Peyer's patch (tissue), 4 donors: ENCODE measurements around the gene LAMA5. TPM values are rescaled to one million over a fixed set of nuclear protein-coding genes. Genes with fewer than 3 reads are reported as not detected.

ENCODE experiments used
- DNase-seq, 3 donors: peaks; one replicate each; pipeline ENCODE4 v3.0.0-alpha.2; 2017 to 2019
- H3K27ac ChIP-seq, 4 donors: fragments of 200-600 bp; sonication (generic); one replicate each; pipeline ENCODE4 v1.5.1; 2016 to 2019
- H3K27me3 ChIP-seq, 2 donors: fragments of 200-600 bp; sonication (generic); one replicate each; pipeline ENCODE4 v1.5.1; 2019
- H3K36me3 ChIP-seq, 3 donors: fragments of 200-600 bp; sonication (generic); one replicate each; pipeline ENCODE4 v1.5.1; 2016 to 2019
- H3K4me1 ChIP-seq, 4 donors: fragments of 200-600 bp; sonication (generic); one replicate each; pipeline ENCODE4 v1.5.1; 2016 to 2019
- H3K4me3 ChIP-seq, 4 donors: fragments of 200-600 bp; sonication (generic); 1 replicate in 3 of 4; 2 replicates in 1 of 4; pipeline ENCODE4 v1.5.1; 2016 to 2019; ENCODE audit warnings: mild to moderate bottlenecking in 1 of 4
- H3K9me3 ChIP-seq, 4 donors: fragments of 200-600 bp; sonication (generic); one replicate each; pipeline ENCODE4 v1.5.1; 2016 to 2019; ENCODE audit warnings: mild to moderate bottlenecking in 1 of 4
- POLR2A ChIP-seq, 2 donors: fragments of 450-650 bp; IDR thresholded peaks; one replicate each; pipeline ENCODE4 v1.5.1; 2017; ENCODE audit warnings: antibody characterized with exemption in 2 of 2, mild to moderate bottlenecking in 2 of 2, moderate library complexity in 2 of 2
- total RNA-seq, 4 donors: library from RNA; depleted of rRNA; stranded (reverse); fragments of >200 nt; gene quantifications; one replicate each; pipeline ENCODE4 v1.1.0, GENCODE V29; 2016
- TF ChIP-seq, protein P1 (sequence below), 6 experiments: fragments of 450-650 bp in 4 of 6; fragments of 200-600 bp in 2 of 6; sonication (generic) in 1 of 6; IDR thresholded peaks; one replicate each; pipeline ENCODE4 v1.5.1; 2017 to 2019; ENCODE audit warnings: antibody characterized with exemption in 6 of 6, mild to moderate bottlenecking in 3 of 6, moderate library complexity in 1 of 6

The LAMA5 gene
- total RNA-seq, 4 donors from 2014 or later = 31.2 to 328 (median 87.3) TPM

DNA sequence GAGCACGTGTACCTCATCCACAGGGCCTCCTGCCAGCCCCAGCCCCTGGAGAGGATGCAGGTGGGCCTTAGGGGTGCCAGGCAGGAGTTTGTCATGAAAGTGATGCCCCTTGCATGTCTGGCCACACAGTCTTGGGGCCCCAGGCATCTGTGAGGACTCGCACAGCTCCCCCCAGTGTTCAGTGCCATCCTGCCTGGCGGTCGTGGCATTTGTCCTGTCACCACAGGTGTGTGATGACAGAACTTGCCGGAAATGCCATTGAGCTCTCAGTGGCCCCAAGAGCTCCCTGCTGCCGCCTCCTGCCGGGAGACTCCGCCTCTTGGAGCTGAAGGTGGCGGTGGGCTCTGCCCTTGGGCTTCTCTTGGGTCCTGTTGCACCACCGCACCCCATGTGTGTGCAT lies 94.9 kb downstream of the LAMA5 start:
- TF ChIP-seq, protein P1, sequence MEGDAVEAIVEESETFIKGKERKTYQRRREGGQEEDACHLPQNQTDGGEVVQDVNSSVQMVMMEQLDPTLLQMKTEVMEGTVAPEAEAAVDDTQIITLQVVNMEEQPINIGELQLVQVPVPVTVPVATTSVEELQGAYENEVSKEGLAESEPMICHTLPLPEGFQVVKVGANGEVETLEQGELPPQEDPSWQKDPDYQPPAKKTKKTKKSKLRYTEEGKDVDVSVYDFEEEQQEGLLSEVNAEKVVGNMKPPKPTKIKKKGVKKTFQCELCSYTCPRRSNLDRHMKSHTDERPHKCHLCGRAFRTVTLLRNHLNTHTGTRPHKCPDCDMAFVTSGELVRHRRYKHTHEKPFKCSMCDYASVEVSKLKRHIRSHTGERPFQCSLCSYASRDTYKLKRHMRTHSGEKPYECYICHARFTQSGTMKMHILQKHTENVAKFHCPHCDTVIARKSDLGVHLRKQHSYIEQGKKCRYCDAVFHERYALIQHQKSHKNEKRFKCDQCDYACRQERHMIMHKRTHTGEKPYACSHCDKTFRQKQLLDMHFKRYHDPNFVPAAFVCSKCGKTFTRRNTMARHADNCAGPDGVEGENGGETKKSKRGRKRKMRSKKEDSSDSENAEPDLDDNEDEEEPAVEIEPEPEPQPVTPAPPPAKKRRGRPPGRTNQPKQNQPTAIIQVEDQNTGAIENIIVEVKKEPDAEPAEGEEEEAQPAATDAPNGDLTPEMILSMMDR (IDR thresholded peaks at IDR 0.05) = no peak
- TF ChIP-seq POLR2A (IDR thresholded peaks at IDR 0.05) = no peak
- Histone ChIP-seq H3K27ac (no peak overlapping the region), H3K4me3 (no peak overlapping the region), H3K9me3 (no peaks in the 10 kb centered on the region), H3K4me1 (no peaks in the 10 kb centered on the region), H3K36me3 (peaks cover 0 to 73% (median 0%) of the 10 kb centered on the region in 3 donors), H3K27me3 (no peaks in the 10 kb centered on the region)
- no peak for DNase-seq

DNA sequence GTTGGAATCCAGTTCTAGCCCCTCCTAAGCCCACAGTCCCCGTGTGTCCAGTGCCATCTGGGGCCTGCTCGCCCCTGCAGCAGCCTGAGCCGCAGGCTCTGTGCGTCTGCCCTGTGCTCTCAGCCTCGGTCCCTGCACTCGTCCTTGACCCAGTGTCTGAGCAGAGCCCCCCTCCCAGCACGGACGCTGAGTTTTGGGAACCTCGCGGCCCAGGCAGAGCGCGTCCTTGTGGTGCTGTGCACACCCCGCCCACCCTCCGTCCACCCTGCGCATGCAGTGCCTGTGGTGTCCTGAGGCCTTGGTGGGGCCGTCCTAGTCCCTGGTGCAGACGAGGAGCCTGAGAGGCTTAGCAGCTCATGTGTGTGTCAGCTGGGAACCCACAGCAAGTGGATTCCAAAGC lies 97.2 kb downstream of the LAMA5 start:
- TF ChIP-seq, protein P1 (IDR thresholded peaks at IDR 0.05) = no peak
- TF ChIP-seq POLR2A (IDR thresholded peaks at IDR 0.05) = no peak
- Histone ChIP-seq H3K4me3 (no peak overlapping the region), H3K36me3 (peaks cover 0 to 73% (median 0%) of the 10 kb centered on the region in 3 donors), H3K27me3 (no peaks in the 10 kb centered on the region), H3K4me1 (no peaks in the 10 kb centered on the region), H3K27ac (no peak overlapping the region), H3K9me3 (no peaks in the 10 kb centered on the region)
- DNase-seq = no peak

DNA sequence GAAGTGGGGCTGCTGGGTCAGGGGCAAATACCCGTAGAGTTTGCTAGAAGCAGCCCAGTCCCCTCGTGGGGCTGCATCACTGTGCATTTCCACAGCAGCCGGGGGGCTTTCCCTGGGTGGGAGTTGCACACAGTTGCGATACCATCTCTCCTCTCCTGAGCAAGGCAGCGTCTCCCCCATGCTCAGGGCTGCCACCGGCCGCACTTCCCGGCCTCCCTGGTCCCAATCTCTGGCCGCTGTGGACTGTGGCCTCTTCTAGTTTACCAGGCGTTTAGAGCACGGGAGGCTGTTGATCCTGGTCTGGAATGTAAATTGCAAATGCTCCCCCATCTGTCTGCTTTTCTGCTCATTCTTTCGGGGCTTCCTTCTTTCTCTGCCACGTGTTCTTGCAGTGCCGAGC lies 97.7 kb downstream of the LAMA5 start:
- no peak for TF ChIP-seq POLR2A (IDR thresholded peaks at IDR 0.05)
- TF ChIP-seq, protein P1 (IDR thresholded peaks at IDR 0.05) = no peak
- H3K27me3 ChIP-seq = no peaks in the 10 kb centered on the region
- no peak for DNase-seq
- H3K27ac ChIP-seq = no peak overlapping the region
- no peaks in the 10 kb centered on the region for H3K9me3 ChIP-seq
- no peak overlapping the region for H3K4me3 ChIP-seq
- H3K4me1 ChIP-seq = no peaks in the 10 kb centered on the region
- peaks cover 0 to 74% (median 0%) of the 10 kb centered on the region in 3 donors for H3K36me3 ChIP-seq

DNA sequence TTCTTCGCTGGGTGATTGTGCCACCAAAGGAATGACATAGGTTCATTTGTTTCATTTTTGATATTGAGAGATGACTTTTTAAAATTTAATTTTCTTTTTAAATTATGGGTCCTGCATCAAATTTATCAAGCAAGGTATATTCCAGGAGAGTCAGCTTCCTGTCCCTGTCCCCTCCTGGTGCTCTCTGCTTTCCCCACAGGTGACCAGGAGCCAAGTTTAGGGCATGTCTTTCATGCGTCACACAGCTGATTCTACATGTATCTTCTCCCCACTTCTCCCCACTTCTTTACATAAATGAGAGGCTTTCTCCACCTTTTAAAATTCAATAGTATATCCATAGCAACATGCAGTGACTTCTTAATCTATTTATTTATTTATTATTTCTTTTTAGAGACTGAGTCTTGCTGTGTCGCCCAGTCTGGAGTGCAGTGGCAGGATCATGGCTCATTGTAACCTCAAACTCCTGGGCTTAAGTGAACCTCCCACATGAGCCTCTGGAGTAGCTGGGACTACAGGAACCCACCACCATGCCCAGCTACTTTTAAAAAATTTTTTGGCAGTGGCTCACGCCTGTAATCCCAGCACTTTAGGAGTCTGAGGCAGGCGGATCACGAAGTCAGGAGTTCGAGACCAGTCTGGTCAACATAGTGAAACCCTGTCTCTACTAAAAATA lies 98.7 kb downstream of the LAMA5 start:
- H3K4me3 ChIP-seq = no peak overlapping the region
- no peaks in the 10 kb centered on the region for H3K9me3 ChIP-seq
- TF ChIP-seq, protein P1 (IDR thresholded peaks at IDR 0.05) = no peak
- TF ChIP-seq POLR2A (IDR thresholded peaks at IDR 0.05) = no peak
- no peak for DNase-seq
- H3K4me1 ChIP-seq = no peaks in the 10 kb centered on the region
- H3K36me3 ChIP-seq = peaks cover 0 to 74% (median 0%) of the 10 kb centered on the region in 3 donors
- no peaks in the 10 kb centered on the region for H3K27me3 ChIP-seq
- H3K27ac ChIP-seq = no peak overlapping the region

DNA sequence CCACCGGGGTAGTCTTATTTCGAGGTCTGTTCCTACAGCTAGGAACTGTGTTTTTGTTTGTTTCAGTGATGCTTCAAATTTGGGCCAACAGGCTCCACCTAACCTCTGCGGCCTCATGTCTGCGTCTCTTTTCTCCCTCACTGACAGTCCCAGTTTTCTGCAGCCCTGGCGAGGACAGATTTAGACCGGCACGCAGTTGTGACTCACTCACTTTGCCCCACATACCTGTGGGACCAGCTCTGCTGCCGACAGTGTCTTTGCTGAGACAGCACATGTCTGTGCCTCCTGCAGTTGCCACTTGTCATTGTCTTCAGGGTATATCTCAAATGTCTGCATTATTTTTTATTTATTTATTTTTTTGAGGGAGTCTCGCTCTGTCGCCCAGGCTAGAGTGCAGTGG lies 99.6 kb downstream of the LAMA5 start:
- Histone ChIP-seq H3K36me3 (peaks cover 0 to 74% (median 0%) of the 10 kb centered on the region in 3 donors), H3K4me3 (no peak overlapping the region), H3K27me3 (no peaks in the 10 kb centered on the region), H3K9me3 (no peaks in the 10 kb centered on the region), H3K4me1 (no peaks in the 10 kb centered on the region), H3K27ac (no peak overlapping the region)
- no peak for TF ChIP-seq POLR2A (IDR thresholded peaks at IDR 0.05)
- TF ChIP-seq, protein P1 (IDR thresholded peaks at IDR 0.05) = no peak
- DNase-seq = no peak
